HG03354 (cell line): ENCODE measurements around the gene GABARAPL2.

ENCODE experiments used
- ATAC-seq: cut with Tn5 transposase; IDR thresholded peaks from one replicate; pipeline ENCODE4 v1.9.1; 2021; ENCODE audit warnings: mild to moderate bottlenecking; ENCODE audit not compliant: unreplicated experiment, poor library complexity, severe bottlenecking

GABARAPL2 gene

DNA sequence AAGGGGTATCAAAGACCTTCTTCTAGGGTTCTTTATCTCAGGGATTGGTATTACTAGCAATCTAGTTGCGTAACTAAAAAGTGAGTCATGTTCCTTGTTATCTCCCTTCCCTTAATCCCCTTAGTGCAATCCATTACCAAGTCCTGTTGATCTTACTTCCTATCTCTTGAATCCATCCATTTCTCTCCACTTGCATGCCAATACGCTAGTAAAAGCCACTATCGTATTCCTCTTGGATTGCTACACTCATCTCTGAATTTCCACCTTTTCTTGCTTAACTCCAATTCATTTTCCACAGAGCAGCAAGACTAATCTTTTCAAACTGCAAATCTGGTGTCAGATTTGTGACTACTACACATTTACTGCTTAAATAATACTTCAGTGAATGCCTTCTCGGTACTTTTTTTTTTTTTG, 58.7 kb downstream of the GABARAPL2 start:
- ATAC-seq, result no peak

DNA sequence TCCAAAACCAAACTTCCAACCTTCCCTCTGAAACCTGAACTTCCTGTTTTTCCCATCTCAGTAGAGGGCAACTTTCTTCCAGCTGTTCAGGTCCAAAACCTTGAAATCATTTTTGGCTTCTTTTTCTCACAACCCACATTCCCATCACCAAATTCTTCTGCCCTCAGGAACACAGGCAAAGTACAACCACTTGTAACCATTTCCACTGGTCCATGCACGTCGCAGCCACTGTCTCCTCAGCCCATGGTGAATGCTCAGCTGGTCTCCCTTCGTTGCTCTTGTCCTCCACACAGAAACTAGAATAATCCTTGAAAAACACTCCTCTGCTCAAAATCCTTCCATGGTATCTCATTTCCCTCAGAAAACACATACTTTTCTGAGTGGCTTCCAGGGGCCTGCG, 60.6 kb downstream of the GABARAPL2 start:
- ATAC-seq, result no peak
